Fibroblast of gingiva (primary cell): Measurements from ENCODE around the gene GK2.

Experiments
- DNase-seq: peaks from one replicate; pipeline ENCODE4 v3.0.0-alpha.2; 2011; ENCODE audit warnings: low read depth

GK2 gene

GRCh38 chr4:79385641-79386040 lies 22.4 kb downstream of the GK2 start:
- DNase-seq, result no peak

- DNase-seq, result no peak
Measured at GRCh38 chr4:79381161-79381560, 26.9 kb downstream of the GK2 start.

DNA sequence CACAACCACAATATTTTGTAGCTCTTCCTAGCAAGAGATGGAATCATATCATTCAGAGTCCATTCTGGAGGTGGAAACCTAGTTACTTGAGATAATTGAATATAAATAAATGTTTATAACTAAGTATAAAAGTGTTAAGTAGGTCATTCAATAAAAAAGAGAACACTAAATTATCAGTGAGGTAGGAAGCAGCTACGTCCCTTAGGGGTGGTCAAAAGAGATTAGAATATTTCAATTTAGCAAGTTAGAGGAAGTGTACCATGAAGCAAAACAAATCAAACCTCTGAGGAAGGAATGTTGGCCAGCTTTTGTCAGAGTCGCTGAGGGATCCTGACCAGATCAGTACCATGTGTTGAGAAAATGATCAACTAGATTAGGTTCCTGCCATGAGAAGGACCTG lies 38.0 kb downstream of the GK2 start:
- no peak for DNase-seq

DNA sequence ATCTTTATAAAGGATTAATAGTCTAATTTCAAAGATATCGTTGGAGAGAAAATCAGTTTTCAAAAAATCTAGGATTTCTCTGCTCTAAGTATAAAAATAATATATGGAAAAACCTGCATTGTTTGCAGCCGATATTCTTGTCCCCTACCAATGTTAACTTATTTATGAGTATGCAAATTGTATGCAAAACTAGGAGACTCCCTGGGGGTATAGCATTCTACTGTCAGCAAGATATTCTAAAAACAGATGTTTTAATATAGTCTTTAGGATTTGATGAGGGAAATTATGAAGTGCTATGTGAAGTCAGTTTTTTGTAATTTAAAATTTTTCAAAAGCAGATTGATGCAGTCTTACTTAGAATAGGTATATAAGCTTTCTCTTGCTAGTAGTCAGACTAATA lies 40.9 kb downstream of the GK2 start:
- no peak for DNase-seq

- no peak for DNase-seq
Measured at GRCh38 chr4:79366422-79366821, 41.6 kb downstream of the GK2 start.

DNA sequence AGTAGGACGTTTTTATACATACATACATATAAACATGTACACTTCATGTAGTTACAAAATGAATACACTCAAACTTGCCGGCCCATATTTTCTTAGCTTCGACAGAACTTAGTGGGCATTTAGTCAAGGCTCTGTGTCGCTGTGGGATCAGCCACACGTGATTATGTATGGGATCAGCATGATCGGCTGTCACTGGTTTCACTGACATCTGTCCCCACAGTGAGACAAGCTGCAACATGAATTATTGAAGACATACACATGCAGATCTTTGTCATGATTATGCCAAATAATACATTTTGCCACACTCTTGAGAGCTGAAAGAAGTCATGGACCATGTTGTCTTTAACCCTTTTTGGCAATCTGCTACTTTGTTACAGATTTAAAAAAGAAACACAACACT lies 44.0 kb downstream of the GK2 start:
- DNase-seq, result no peak

DNA sequence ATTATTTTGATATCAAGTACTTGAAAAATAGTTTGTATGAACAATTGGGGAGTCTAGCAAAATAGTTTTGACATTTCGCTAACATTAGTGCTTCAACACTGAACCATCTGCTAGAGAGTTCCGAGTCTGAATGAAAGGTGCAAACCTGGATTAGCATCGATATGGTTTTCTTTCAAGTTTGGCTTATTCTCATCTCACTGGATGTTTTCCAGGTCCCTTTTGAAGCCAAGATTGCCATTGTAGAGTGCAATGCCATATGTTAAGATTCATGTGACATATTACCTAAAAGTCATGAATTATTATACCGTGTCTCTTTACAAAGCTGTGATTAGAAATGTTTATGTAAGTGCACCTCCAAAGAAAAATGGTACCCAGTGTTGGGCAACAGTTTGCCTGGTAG lies 45.4 kb downstream of the GK2 start:
- DNase-seq, result no peak

- DNase-seq, result no peak
Measured at GRCh38 chr4:79360006-79360405, 48.0 kb downstream of the GK2 start.

DNA sequence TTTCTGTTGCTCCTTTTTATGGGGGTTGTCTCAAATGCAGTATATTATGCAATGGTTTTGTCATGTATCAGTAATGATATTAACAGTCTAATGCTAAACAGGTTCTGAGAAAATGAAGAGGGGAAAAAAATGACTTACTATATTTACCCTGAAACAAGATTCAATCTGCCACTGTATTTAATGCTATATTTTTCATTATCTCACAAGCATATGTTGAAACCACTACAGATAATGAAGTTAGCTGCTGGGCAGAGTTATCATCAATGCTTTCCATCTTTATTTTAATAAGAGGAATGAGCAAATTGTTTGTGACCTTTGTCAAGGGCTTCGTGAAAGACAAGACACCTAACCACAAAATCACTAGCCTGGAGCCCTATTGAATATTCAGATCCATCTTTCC lies 49.6 kb downstream of the GK2 start:
- DNase-seq, result no peak

GRCh38 chr4:79357365-79357764 lies 50.7 kb downstream of the GK2 start:
- no peak for DNase-seq
